Measurements from ENCODE around the gene OTOF. TPM values are rescaled to one million over a fixed set of nuclear protein-coding genes. Genes with fewer than 3 reads are reported as not detected.

OTOF gene
- total and polyA plus RNA-seq, 7 donors = 0.14 to 2.2 (median 0.34) TPM

- H3K27me3 ChIP-seq (ENCODE audit: insufficient read depth in 3 of 3, low read length in 2 of 3) = no peaks in the 10 kb centered on the region
- peaks cover 4% of the 10 kb centered on the region for H3K4me1 ChIP-seq
- DNase-seq (no peak), ATAC-seq (no peak)
- no peaks in the 10 kb centered on the region for H3K36me3 ChIP-seq (ENCODE audit: insufficient read depth in 1 of 2, low read depth in 1 of 2)
- H3K9me3 ChIP-seq = no peaks in the 10 kb centered on the region
- H3K27ac ChIP-seq = no peak overlapping the region
- no peak for TF ChIP-seq CTCF (IDR thresholded peaks at IDR 0.05)
- no peak overlapping the region for H3K4me3 ChIP-seq
- WGBS, 3 donors = 73 to 82% (median 80%) methylated on average over 11 of the region's 11 CpGs
- intact Hi-C loops (cut with DNase I) = no loop called here
Observed at GRCh38 chr2:26457251-26457666, 20.7 kb downstream of the OTOF start.

GRCh38 chr2:26456440-26457250, 21.3 kb downstream of the OTOF start:
- H3K36me3 ChIP-seq (ENCODE audit: insufficient read depth in 1 of 2, low read depth in 1 of 2) = no peaks in the 10 kb centered on the region
- H3K4me3 ChIP-seq = no peak overlapping the region
- no peak overlapping the region for H3K27ac ChIP-seq
- TF ChIP-seq CTCF (IDR thresholded peaks at IDR 0.05) = no peak
- 95 to 98% (median 96%) methylated on average over 10 of the region's 10 CpGs for WGBS, 3 donors
- H3K27me3 ChIP-seq (ENCODE audit: insufficient read depth in 3 of 3, low read length in 2 of 3) = no peaks in the 10 kb centered on the region
- intact Hi-C loops (cut with DNase I) = no loop called here
- ATAC-seq (no peak), DNase-seq (no peak)
- no peaks in the 10 kb centered on the region for H3K9me3 ChIP-seq
- no peaks in the 10 kb centered on the region for H3K4me1 ChIP-seq

- H3K4me3 ChIP-seq = no peak overlapping the region
- peak in 1 of 4 donors; percentile 21 for ATAC-seq
- intact Hi-C loops (cut with DNase I) = no loop called here
- DNase-seq = no peak
- H3K9me3 ChIP-seq = no peaks in the 10 kb centered on the region
- no peaks in the 10 kb centered on the region for H3K36me3 ChIP-seq (ENCODE audit: insufficient read depth in 1 of 2, low read depth in 1 of 2)
- WGBS, 3 donors = 69 to 77% (median 74%) methylated on average over 17 to 18 of the region's 18 CpGs
- H3K4me1 ChIP-seq = no peaks in the 10 kb centered on the region
- H3K27ac ChIP-seq = no peak overlapping the region
- TF ChIP-seq CTCF (IDR thresholded peaks at IDR 0.05) = no peak
- H3K27me3 ChIP-seq (ENCODE audit: insufficient read depth in 3 of 3, low read length in 2 of 3) = no peaks in the 10 kb centered on the region
Observed at GRCh38 chr2:26455670-26456439, 22.1 kb downstream of the OTOF start.

- 74 to 79% (median 77%) methylated on average over 11 of the region's 11 CpGs for WGBS, 3 donors
- Histone ChIP-seq H3K27ac (no peak overlapping the region), H3K36me3 (ENCODE audit: insufficient read depth in 1 of 2, low read depth in 1 of 2) (no peaks in the 10 kb centered on the region), H3K4me3 (no peak overlapping the region), H3K9me3 (no peaks in the 10 kb centered on the region), H3K27me3 (ENCODE audit: insufficient read depth in 3 of 3, low read length in 2 of 3) (no peaks in the 10 kb centered on the region), H3K4me1 (no peaks in the 10 kb centered on the region)
- TF ChIP-seq CTCF (IDR thresholded peaks at IDR 0.05) = no peak
- ATAC-seq (no peak), DNase-seq (no peak)
- intact Hi-C loops (cut with DNase I) = no loop called here
Observed at GRCh38 chr2:26455037-26455669, 22.8 kb downstream of the OTOF start.
